Thyroid gland (tissue), 4 donors: ENCODE data around the gene UBE2O. TPM values are rescaled to one million over a fixed set of nuclear protein-coding genes. Genes with fewer than 3 reads are reported as not detected.

ENCODE experiments used
- DNase-seq, 2 donors: peaks; one replicate each; pipeline ENCODE4 v3.0.0-alpha.2; 2019
- H3K27ac ChIP-seq, 3 donors: fragments of 200-600 bp; sonication (generic); 1 replicate in 2 of 3; 2 replicates in 1 of 3; pipeline ENCODE4 v1.5.1; 2016 to 2019; ENCODE audit warnings: mild to moderate bottlenecking in 1 of 3, moderate library complexity in 1 of 3
- H3K27me3 ChIP-seq: fragments of 200-600 bp; sonication (generic); one replicate; pipeline ENCODE4 v1.5.1; 2019
- H3K36me3 ChIP-seq, 2 donors: fragments of 200-600 bp; sonication (generic); one replicate each; pipeline ENCODE4 v1.5.1; 2016 to 2019
- H3K4me1 ChIP-seq, 2 donors: fragments of 200-600 bp; sonication (generic); one replicate each; pipeline ENCODE4 v1.5.1; 2017 to 2019
- H3K4me3 ChIP-seq, 3 donors: fragments of 200-600 bp; sonication (generic); replicated peaks in 1 of 3; 1 replicate in 2 of 3; 2 replicates in 1 of 3; pipeline ENCODE4 v1.5.1; 2016; ENCODE audit warnings: mild to moderate bottlenecking in 1 of 3
- H3K9me3 ChIP-seq: fragments of 200-600 bp; sonication (generic); one replicate; pipeline ENCODE4 v1.5.1; 2017
- POLR2A ChIP-seq, 2 donors: fragments of 450-650 bp; IDR thresholded peaks; one replicate each; pipeline ENCODE4 v1.6.1; 2017; ENCODE audit warnings: antibody characterized with exemption in 2 of 2, mild to moderate bottlenecking in 2 of 2, moderate library complexity in 1 of 2
- WGBS, 2 donors: methylation state at CpG; one replicate each; pipeline ENCODE4 v1.1.5; 2017; 5-methylcytosine and 5-hydroxymethylcytosine counted together
- intact Hi-C: fragments of 100-400 bp; cut with DNase I; formaldehyde crosslinking; loops from one replicate; pipeline ENCODE4 v1.15.1; 2023
- total RNA-seq, 4 donors: library from RNA; depleted of rRNA; stranded (reverse); fragments of >200 nt; gene quantifications; one replicate each; pipeline ENCODE4 v1.2.3, GENCODE V29; 2016
- TF ChIP-seq, protein P1 (sequence below), 6 experiments: fragments of 200-600 bp in 3 of 6; fragments of 450-650 bp in 3 of 6; sonication (generic) in 3 of 6; IDR thresholded peaks; one replicate each; pipeline ENCODE4 v1.5.1; 2016 to 2019; ENCODE audit warnings: antibody characterized with exemption in 6 of 6, mild to moderate bottlenecking in 2 of 6, inconsistent platforms in 1 of 6, moderate library complexity in 1 of 6

Gene UBE2O
- total RNA-seq, 4 donors from 2014 or later = 26.3 to 47.9 (median 37.3) TPM

DNA sequence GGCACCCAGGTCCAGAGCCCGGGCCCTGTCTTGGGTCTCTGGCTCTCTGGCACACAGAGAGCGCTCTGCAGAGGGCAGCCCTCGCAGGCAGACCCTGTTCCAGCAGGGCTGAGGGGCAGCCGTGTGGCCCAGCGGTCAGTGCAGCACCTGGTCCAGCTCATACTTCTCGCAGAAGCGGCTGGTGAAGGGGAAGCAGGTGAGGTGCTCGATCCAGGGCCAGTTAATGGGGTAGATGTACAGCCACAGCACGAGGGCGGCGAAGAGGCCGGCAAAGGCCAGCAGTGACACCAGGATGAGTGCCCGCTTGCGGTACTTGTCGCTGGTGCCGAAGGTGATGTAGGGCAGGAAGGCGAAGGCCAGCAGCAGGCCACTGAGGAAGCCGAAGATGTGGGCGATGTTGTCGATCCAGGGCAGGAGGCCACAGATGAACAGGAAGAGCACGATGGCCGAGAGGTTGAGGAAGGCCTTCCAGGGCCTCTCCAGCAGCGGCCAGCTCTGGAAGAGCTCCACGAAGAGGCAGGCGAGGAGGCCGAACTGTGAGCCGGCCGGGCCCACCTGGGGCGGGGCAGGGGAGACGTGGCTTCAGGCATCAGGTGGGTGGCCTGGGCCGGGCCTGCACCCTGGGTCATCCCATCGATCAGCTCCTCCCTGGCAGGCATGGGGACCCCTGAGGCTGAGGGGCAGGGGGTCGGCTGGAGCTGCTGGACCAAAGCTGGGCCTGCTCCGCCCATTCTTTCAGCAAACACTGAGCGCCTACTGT lies 18.7 kb upstream of the UBE2O start:
- DNase-seq = no peak
- Histone ChIP-seq H3K36me3 (peaks cover 0 to 8% of the 10 kb centered on the region in 2 donors), H3K9me3 (no peaks in the 10 kb centered on the region), H3K27ac (no peak overlapping the region), H3K4me3 (no peak overlapping the region), H3K27me3 (no peaks in the 10 kb centered on the region), H3K4me1 (no peaks in the 10 kb centered on the region)
- TF ChIP-seq, protein P1, sequence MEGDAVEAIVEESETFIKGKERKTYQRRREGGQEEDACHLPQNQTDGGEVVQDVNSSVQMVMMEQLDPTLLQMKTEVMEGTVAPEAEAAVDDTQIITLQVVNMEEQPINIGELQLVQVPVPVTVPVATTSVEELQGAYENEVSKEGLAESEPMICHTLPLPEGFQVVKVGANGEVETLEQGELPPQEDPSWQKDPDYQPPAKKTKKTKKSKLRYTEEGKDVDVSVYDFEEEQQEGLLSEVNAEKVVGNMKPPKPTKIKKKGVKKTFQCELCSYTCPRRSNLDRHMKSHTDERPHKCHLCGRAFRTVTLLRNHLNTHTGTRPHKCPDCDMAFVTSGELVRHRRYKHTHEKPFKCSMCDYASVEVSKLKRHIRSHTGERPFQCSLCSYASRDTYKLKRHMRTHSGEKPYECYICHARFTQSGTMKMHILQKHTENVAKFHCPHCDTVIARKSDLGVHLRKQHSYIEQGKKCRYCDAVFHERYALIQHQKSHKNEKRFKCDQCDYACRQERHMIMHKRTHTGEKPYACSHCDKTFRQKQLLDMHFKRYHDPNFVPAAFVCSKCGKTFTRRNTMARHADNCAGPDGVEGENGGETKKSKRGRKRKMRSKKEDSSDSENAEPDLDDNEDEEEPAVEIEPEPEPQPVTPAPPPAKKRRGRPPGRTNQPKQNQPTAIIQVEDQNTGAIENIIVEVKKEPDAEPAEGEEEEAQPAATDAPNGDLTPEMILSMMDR (IDR thresholded peaks at IDR 0.05) = no peak
- no peak for TF ChIP-seq POLR2A (IDR thresholded peaks at IDR 0.05)
- intact Hi-C loops = no loop called here
- 92 to 94% methylated on average over 30 to 34 of the region's 35 CpGs for WGBS, 2 donors

DNA sequence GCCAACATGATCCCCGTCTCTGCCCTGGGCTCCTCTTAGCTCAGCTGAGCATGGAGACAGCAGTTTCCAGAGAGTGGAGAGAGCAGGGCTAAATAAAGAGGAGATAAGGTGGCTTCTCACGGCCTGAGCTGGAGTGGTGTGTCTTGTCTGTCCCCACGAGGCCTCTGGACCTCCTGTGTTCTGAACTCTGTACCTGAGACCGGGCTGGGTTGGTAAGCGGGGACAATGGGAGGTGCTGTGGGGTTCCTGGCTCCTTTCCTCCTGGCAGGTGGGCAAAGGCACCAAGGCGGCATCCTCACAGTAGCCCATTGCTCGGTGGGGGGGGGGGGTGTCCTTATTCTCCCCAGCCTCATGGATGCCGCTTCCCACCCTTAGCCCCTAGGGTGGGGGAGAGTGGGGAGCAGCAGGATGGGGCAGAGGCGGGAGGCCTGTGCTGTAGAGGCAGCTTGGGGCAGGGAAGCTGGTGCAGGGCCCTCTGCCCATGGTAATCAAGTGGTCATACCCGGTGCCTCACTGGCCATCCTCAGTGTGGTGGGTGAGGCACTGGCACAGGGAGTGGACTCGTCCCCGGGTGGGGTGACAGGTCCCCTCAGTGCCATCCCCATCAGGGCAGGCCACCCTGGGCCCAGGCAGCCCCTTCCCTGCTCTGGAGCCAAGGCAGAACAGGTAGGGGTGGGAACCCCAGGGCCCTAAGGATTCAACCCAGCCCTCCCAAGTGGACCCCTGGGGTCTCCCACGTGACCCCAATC lies 17.2 kb upstream of the UBE2O start:
- DNase-seq = no peak
- H3K4me3 ChIP-seq = no peak overlapping the region
- H3K36me3 ChIP-seq = peaks cover 0 to 8% of the 10 kb centered on the region in 2 donors
- peaks cover 0 to 3% of the 10 kb centered on the region in 2 donors for H3K4me1 ChIP-seq
- intact Hi-C loops = no loop called here
- no peak overlapping the region for H3K27ac ChIP-seq
- no peaks in the 10 kb centered on the region for H3K27me3 ChIP-seq
- H3K9me3 ChIP-seq = no peaks in the 10 kb centered on the region
- 91 to 94% methylated on average over 7 to 13 of the region's 13 CpGs for WGBS, 2 donors
- TF ChIP-seq, protein P1 (IDR thresholded peaks at IDR 0.05) = no peak

DNA sequence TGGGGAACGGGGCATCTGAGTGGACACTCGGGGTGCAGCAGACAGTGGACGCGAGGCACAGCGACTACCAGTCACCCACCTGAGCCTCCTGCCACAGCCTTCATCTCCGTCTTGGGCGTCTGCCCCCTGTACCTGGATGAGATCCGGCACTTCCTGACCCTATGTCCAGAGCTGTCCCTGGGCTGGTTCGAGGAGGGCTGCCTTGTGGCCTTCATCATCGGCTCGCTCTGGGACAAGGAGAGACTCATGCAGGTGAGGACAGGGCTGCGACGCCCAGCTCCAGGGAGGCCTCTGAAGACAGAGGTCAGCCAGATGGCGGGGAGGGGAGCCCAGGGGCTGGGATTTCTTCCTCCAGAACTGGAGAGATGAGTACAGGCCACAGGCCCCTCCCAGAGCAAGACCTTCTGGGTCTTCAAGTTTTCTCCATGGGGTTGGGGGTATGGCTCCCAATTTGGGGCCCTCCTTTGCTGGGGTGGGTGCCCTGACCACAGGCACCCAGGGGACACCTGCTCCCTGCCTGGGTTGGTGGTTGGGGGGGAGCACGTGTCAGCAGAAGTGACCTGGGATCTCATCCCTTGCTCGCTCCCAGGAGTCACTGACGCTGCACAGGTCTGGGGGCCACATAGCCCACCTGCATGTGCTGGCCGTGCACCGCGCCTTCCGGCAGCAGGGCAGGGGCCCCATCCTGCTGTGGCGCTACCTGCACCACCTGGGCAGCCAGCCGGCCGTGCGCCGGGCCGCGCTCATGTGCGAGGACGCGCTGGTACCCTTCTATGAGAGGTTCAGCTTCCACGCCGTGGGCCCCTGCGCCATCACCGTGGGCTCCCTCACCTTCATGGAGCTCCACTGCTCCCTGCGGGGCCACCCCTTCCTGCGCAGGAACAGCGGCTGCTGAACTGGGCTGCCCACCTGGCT lies 16.4 kb upstream of the UBE2O start:
- no peaks in the 10 kb centered on the region for H3K27me3 ChIP-seq
- peaks cover 0 to 8% of the 10 kb centered on the region in 2 donors for H3K36me3 ChIP-seq
- H3K4me3 ChIP-seq = no peak overlapping the region
- H3K9me3 ChIP-seq = no peaks in the 10 kb centered on the region
- no peak for DNase-seq
- no peak for TF ChIP-seq POLR2A (IDR thresholded peaks at IDR 0.05)
- TF ChIP-seq, protein P1 (IDR thresholded peaks at IDR 0.05) = no peak
- no peak overlapping the region for H3K27ac ChIP-seq
- H3K4me1 ChIP-seq = peaks cover 0 to 3% of the 10 kb centered on the region in 2 donors
- intact Hi-C loops = no loop called here
- 92 to 96% methylated on average over 20 to 27 of the region's 38 CpGs for WGBS, 2 donors

DNA sequence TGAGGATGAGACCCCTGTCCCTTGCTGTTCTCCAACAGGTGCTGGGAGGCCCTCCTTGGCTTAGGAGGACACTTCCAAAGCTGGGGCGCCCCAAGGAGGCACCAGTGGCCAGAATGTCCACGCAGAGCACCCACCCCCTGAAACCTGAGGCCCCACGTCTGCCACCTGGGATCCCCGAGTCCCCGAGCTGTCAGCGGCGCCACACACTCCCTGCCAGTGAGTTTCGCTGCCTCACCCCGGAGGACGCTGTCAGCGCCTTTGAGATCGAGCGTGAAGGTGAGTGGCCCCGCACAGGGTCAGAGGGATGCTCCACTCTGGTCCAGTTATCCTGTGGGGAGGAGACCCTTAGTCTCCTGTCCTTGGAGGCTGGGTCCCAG lies 15.7 kb upstream of the UBE2O start:
- intact Hi-C loops = no loop called here
- Histone ChIP-seq H3K4me1 (peaks cover 0 to 3% of the 10 kb centered on the region in 2 donors), H3K4me3 (no peak overlapping the region), H3K27me3 (no peaks in the 10 kb centered on the region), H3K9me3 (no peaks in the 10 kb centered on the region), H3K27ac (no peak overlapping the region), H3K36me3 (peaks cover 0 to 8% of the 10 kb centered on the region in 2 donors)
- TF ChIP-seq, protein P1 (IDR thresholded peaks at IDR 0.05) = no peak
- TF ChIP-seq POLR2A (IDR thresholded peaks at IDR 0.05) = no peak
- no peak for DNase-seq
- WGBS, 2 donors = 97 to 98% methylated on average over 7 to 8 of the region's 14 CpGs
